K562 (cell line): Measurements from ENCODE around the gene DEDD. TPM values are rescaled to one million over a fixed set of nuclear protein-coding genes. Genes with fewer than 3 reads are reported as not detected.

Experiments used
- ATAC-seq: fragments of 200-7000 bp; cut with Tn5 transposase; 3 replicates; pipeline ENCODE4 v1.9.1; 2020; ENCODE audit warnings: moderate library complexity
- BruUV-seq: library from RNA; stranded (reverse); fragments of 400-500 nt; replicated peaks from 2 replicates; lab custom pipeline; 2021; lab: Mats Ljungman, UMichigan
- CTCF ChIA-PET: fragments of 300-600 bp; formaldehyde crosslinking; extraction: SDS; loops from one replicate; lab custom pipeline; 2021; ENCODE audit warnings: low intra/inter-chr PET ratio; lab: Yijun Ruan, JAX
- POLR2A ChIA-PET: fragments of 300-600, 350-650 bp; sonication (Branson Sonifier 250); formaldehyde crosslinking; extraction: SDS; loops from one replicate; lab custom pipeline; 2021; ENCODE audit warnings: antibody characterized with exemption, inconsistent platforms; lab: Yijun Ruan, JAX
- DNase-seq, 4 experiments: peaks; one replicate each; pipeline versions ENCODE4 v3.0.0 to v3.0.0-alpha.2; 2011 to 2018; ENCODE audit warnings: low spot score in 3 of 4, mixed read lengths in 3 of 4; ENCODE audit errors: extremely low read depth in 1 of 4
- FAIRE-seq: peaks from 2 replicates; lab custom pipeline; 2011; peaks lifted over from hg19 to GRCh38; lab: Jason Lieb, UNC
- H2AFZ ChIP-seq: 2 replicates; pipeline ENCODE4 v1.6.0; 2011; ENCODE audit warnings: low read depth, low read length, control low read depth, inconsistent platforms
- H3K27ac ChIP-seq: fragments of 200-600 bp; 3 replicates; pipeline ENCODE4 v1.8.0; 2011; ENCODE audit warnings: low read depth, mild to moderate bottlenecking, control low read depth, inconsistent platforms, low read length, moderate library complexity, mixed read lengths; ENCODE audit errors: extremely low read depth
- H3K27me3 ChIP-seq, 2 experiments: fragments of 300-600 bp in 1 of 2; 2 replicates in 1 of 2; 3 replicates in 1 of 2; pipeline versions ENCODE4 v1.6.0 to v1.8.0; 2011; ENCODE audit warnings: inconsistent platforms in 2 of 2, low read length in 2 of 2, mild to moderate bottlenecking in 1 of 2, mixed read lengths in 1 of 2, moderate library complexity in 1 of 2; ENCODE audit not compliant: control insufficient read depth in 2 of 2, insufficient read depth in 2 of 2
- H3K36me3 ChIP-seq: fragments of 300-600 bp; 3 replicates; pipeline ENCODE4 v1.8.0; 2011; ENCODE audit warnings: mild to moderate bottlenecking, low read length, inconsistent platforms; ENCODE audit not compliant: control insufficient read depth, insufficient read depth
- H3K4me1 ChIP-seq, 2 experiments: fragments of 200-600 bp in 1 of 2; replicated peaks in 1 of 2; 2 replicates in 1 of 2; 3 replicates in 1 of 2; pipeline versions ENCODE4 v1.5.1 to v1.8.0; 2011; ENCODE audit warnings: inconsistent platforms in 2 of 2, low read length in 2 of 2, mild to moderate bottlenecking in 1 of 2, mixed read lengths in 1 of 2, moderate library complexity in 1 of 2; ENCODE audit not compliant: control insufficient read depth in 2 of 2, insufficient read depth in 2 of 2
- H3K4me2 ChIP-seq: 2 replicates; pipeline ENCODE4 v1.6.1; 2011; ENCODE audit warnings: low read length, control low read depth, inconsistent platforms, mixed read lengths; ENCODE audit not compliant: insufficient read depth
- H3K4me3 ChIP-seq: fragments of 200-600 bp; sonication (generic), shearing (Covaris generic); 2 replicates; pipeline ENCODE4 v1.5.1; 2016; ENCODE audit warnings: control low read depth, inconsistent platforms
- H3K79me2 ChIP-seq: fragments of 200-600 bp; 3 replicates; pipeline ENCODE4 v1.8.0; 2011; ENCODE audit warnings: low read length, inconsistent platforms; ENCODE audit not compliant: control insufficient read depth, insufficient read depth
- H3K9ac ChIP-seq, 2 experiments: 2 replicates each; pipeline versions ENCODE4 v1.6.0 to v1.6.1; 2011; ENCODE audit warnings: low read depth in 2 of 2, low read length in 2 of 2, control low read depth in 1 of 2, inconsistent platforms in 1 of 2, mild to moderate bottlenecking in 1 of 2, mixed read lengths in 1 of 2; ENCODE audit not compliant: insufficient read depth in 1 of 2
- H3K9me1 ChIP-seq: one replicate; pipeline ENCODE4 v1.6.0; 2011; ENCODE audit warnings: inconsistent platforms, mild to moderate bottlenecking, low read length, moderate library complexity; ENCODE audit not compliant: control insufficient read depth, insufficient read depth
- H3K9me3 ChIP-seq: replicated peaks from 2 replicates; pipeline ENCODE4 v1.5.1; 2011; ENCODE audit warnings: low read depth, low read length, inconsistent platforms; ENCODE audit not compliant: control insufficient read depth, insufficient read depth
- H4K20me1 ChIP-seq: replicated peaks from 2 replicates; pipeline ENCODE4 v1.6.1; 2011; ENCODE audit warnings: low read length, inconsistent platforms, mixed read lengths; ENCODE audit not compliant: control insufficient read depth, insufficient read depth
- CHAMP1 ChIP-seq: fragments of 450-650 bp; IDR thresholded peaks from 2 replicates; pipeline ENCODE4 v1.6.1; 2016; ENCODE audit warnings: mild to moderate bottlenecking
- CHCHD3 ChIP-seq: fragments of 250-450 bp; sonication (Bioruptor Pico); IDR thresholded peaks from 2 replicates; pipeline ENCODE4 v2.1.2; 2022; ENCODE audit warnings: mild to moderate bottlenecking
- GABPB1 ChIP-seq: sonication (generic); formaldehyde crosslinking; IDR thresholded peaks from 2 replicates; pipeline ENCODE4 v1.8.0; 2022; ENCODE audit warnings: mild to moderate bottlenecking, missing genetic modification reagents
- KAT7 ChIP-seq: sonication (generic); formaldehyde crosslinking; IDR thresholded peaks from 2 replicates; pipeline ENCODE4 v1.8.0; 2022; ENCODE audit warnings: missing genetic modification reagents, mild to moderate bottlenecking, borderline replicate concordance
- PYGO2 ChIP-seq: fragments of 450-650 bp; IDR thresholded peaks from 2 replicates; pipeline ENCODE4 v1.6.1; 2016; ENCODE audit warnings: mild to moderate bottlenecking, missing genetic modification characterization, moderate library complexity, missing compliant biosample characterization
- STAT5A ChIP-seq: IDR thresholded peaks from 2 replicates; pipeline ENCODE4 v1.6.1; 2012; ENCODE audit warnings: low read length, inconsistent platforms, borderline replicate concordance
- ZNF143 ChIP-seq: sonication (generic); formaldehyde crosslinking; IDR thresholded peaks from 2 replicates; pipeline ENCODE4 v1.9.0; 2022; ENCODE audit warnings: mild to moderate bottlenecking, missing genetic modification reagents
- ZNF212 ChIP-seq: fragments of 450-650 bp; formaldehyde crosslinking; IDR thresholded peaks from 2 replicates; pipeline ENCODE4 v1.4.0; 2020; ENCODE audit warnings: mild to moderate bottlenecking
- ZNF431 ChIP-seq: sonication (generic); formaldehyde crosslinking; IDR thresholded peaks from 2 replicates; pipeline ENCODE4 v1.8.0; 2022; ENCODE audit warnings: mild to moderate bottlenecking, missing genetic modification reagents
- ZNF584 ChIP-seq: fragments of 200-800 bp; sonication (Bioruptor generic); IDR thresholded peaks from 2 replicates; pipeline ENCODE4 v1.6.1; 2016; ENCODE audit warnings: low read depth, mild to moderate bottlenecking, missing genetic modification characterization, missing compliant biosample characterization
- WGBS: fragments of 100-300 bp; shearing (Covaris generic); methylation state at CpG from one replicate; pipeline ENCODE4 v1.1.6; 2016; ENCODE audit warnings: low coverage, mixed read lengths; ENCODE audit not compliant: insufficient coverage; ENCODE audit errors: missing lambda C conversion rate; 5-methylcytosine and 5-hydroxymethylcytosine counted together
- in situ Hi-C: fragments of 300-500 bp; cut with MboI; formaldehyde crosslinking; loops from 4 replicates; pipeline ENCODE4 v1.15.0; 2018; ENCODE audit warnings: inconsistent platforms, mixed read lengths
- intact Hi-C: fragments of 100-400 bp; cut with micrococcal nuclease; formaldehyde crosslinking; loops from 2 replicates; pipeline ENCODE4 v1.14.2; 2022
- polyA plus RNA-seq, 8 experiments: library from polyadenylated mRNA; depleted of rRNA in 4 of 8; stranded (reverse) in 5 of 8; unstranded in 3 of 8; fragments of >200 nt; fragmentation: Nextera tagmentation in 2 of 8; fragmentation: Illumina TruSeq in 1 of 8; extraction: Ambion mirVana in 2 of 8; extraction: Trizol in 1 of 8; gene quantifications; 2 replicates each; pipeline versions ENCODE4 v1.2.1 to v1.2.3, GENCODE V29; 2011 to 2014; ENCODE audit warnings: inconsistent platforms in 1 of 8, missing spikeins in 1 of 8
- total RNA-seq, 7 experiments: library from RNA; depleted of rRNA in 6 of 7; stranded (reverse); fragments of >200 nt in 6 of 7; fragmentation: Illumina TruSeq in 2 of 7; extraction: Trizol in 2 of 7; gene quantifications; 2 replicates each; pipeline versions ENCODE4 v1.2.1 to v1.2.3, GENCODE V29; 2011 to 2021; ENCODE audit warnings: low replicate concordance in 1 of 7

DEDD gene
- total and polyA plus RNA-seq, 9 of the 15 experiments (the other 6 are each of a cell fraction or from before 2014, with no cell fraction given): 11.6 to 41.0 (median 16.8) TPM

GRCh38 chr1:161179698-161180097, 47.2 kb upstream of the DEDD start:
- peaks cover 26% of the 10 kb centered on the region for H3K79me2 ChIP-seq
- intact Hi-C loops (loop anchor here (10.0 kb wide), 1 partner anchor 345 kb away; no protein-coding TSS in a partner anchor), in situ Hi-C loops (no loop called here)
- POLR2A ChIA-PET: no interaction called here
- H4K20me1 ChIP-seq: no peaks in the 10 kb centered on the region
- no peaks in the 10 kb centered on the region for H3K27me3 ChIP-seq
- H2AFZ ChIP-seq: no peak overlapping the region
- BruUV-seq: no TSS peak
- H3K9ac ChIP-seq: no peak overlapping the region
- FAIRE-seq (no peak), DNase-seq (no peak)
- no peak overlapping the region for H3K4me3 ChIP-seq
- H3K4me1 ChIP-seq: peaks cover 27 to 41% of the 10 kb centered on the region in 2 experiments; a peak in 4 of 5 replicates
- WGBS: 76% methylated on average over 3 of the region's 3 CpGs
- no peaks in the 10 kb centered on the region for H3K9me3 ChIP-seq
- TF ChIP-seq ZNF212 (CRISPR knock-in tag) (no peak), ZNF143 (no peak), ZNF584 (CRISPR knock-in tag) (no peak), CHCHD3 (CRISPR knock-in tag) (no peak), PYGO2 (tag) (no peak), STAT5A (no peak), CHAMP1 (no peak), GABPB1 (CRISPR knock-in tag) (no peak), KAT7 (CRISPR knock-in tag) (no peak), ZNF431 (CRISPR knock-in tag) (no peak)
- TF ChIP-seq, all 486 proteins: peak for 0
- no peaks in the 10 kb centered on the region for H3K9me1 ChIP-seq
- no peak overlapping the region for H3K27ac ChIP-seq
- H3K36me3 ChIP-seq: peaks cover 18% of the 10 kb centered on the region
- no peak overlapping the region for H3K4me2 ChIP-seq
- CTCF ChIA-PET: interaction anchor here (0.6 kb wide), 1 partner anchor 946 kb away, joined by 3 read pairs; no protein-coding TSS in a partner anchor
- no peak for ATAC-seq
